Measurements from ENCODE around the gene JMJD1C.
A peak's percentile ranks its signal among the peaks of the same experiment; 100 is the strongest.
"Not testable (repeated sequence)": the region's sequence is repeated elsewhere in the genome, so short reads cannot be mapped to it uniquely, and the experiment has no call there.

The JMJD1C gene

DNA sequence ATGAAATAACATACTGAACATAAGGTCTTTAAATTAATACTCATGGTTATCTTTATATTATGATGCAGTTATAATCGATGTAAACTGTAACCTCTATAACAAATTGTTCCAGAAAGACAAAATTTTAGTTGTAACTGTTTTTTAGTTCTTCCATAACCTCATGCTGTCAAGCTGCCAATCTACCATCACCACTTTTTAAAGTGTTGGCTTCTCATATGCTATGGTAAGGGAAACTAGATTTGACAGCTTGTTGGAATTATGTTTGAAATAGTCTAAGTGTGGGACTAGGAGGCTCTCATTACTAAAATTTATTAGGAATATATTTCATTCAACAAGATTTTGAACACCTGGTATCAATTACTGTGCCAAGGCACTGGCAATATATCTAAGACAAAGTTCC, 227.3 kb downstream of the JMJD1C start:
- TF ChIP-seq, protein P1, sequence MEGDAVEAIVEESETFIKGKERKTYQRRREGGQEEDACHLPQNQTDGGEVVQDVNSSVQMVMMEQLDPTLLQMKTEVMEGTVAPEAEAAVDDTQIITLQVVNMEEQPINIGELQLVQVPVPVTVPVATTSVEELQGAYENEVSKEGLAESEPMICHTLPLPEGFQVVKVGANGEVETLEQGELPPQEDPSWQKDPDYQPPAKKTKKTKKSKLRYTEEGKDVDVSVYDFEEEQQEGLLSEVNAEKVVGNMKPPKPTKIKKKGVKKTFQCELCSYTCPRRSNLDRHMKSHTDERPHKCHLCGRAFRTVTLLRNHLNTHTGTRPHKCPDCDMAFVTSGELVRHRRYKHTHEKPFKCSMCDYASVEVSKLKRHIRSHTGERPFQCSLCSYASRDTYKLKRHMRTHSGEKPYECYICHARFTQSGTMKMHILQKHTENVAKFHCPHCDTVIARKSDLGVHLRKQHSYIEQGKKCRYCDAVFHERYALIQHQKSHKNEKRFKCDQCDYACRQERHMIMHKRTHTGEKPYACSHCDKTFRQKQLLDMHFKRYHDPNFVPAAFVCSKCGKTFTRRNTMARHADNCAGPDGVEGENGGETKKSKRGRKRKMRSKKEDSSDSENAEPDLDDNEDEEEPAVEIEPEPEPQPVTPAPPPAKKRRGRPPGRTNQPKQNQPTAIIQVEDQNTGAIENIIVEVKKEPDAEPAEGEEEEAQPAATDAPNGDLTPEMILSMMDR (IDR thresholded peaks at IDR 0.05; ENCODE audit: borderline replicate concordance, control extremely low read depth, extremely low read depth, insufficient read depth, missing control alignments): no peak
- DNase-seq (ENCODE audit: low spot score): no peak
- in situ Hi-C loops (cut with MboI; ENCODE audit: low sequenced_read_pairs, unreplicated experiment): no loop called here

DNA sequence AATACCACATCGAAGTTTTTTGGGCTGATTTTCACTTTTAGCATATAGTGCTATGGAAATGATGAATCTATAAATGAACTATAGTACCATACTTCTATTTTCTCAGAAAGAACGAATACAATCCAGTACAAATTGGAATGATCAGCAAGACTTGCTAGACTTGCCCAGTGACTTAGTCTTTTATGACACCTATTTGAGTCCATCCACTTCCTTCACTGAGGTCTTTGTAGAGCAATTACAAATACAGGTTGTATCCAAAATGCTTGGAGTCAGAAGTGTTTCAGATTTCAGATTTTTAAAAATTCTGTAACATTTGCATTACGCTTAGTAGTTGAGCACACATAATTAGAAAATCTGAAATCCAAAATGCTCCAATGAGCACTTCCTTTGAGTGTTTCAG, 228.4 kb downstream of the JMJD1C start:
- no peak for DNase-seq (ENCODE audit: low spot score)
- TF ChIP-seq, protein P1 (IDR thresholded peaks at IDR 0.05; ENCODE audit: borderline replicate concordance, control extremely low read depth, extremely low read depth, insufficient read depth, missing control alignments): no peak
- in situ Hi-C loops (cut with MboI; ENCODE audit: low sequenced_read_pairs, unreplicated experiment): no loop called here

DNA sequence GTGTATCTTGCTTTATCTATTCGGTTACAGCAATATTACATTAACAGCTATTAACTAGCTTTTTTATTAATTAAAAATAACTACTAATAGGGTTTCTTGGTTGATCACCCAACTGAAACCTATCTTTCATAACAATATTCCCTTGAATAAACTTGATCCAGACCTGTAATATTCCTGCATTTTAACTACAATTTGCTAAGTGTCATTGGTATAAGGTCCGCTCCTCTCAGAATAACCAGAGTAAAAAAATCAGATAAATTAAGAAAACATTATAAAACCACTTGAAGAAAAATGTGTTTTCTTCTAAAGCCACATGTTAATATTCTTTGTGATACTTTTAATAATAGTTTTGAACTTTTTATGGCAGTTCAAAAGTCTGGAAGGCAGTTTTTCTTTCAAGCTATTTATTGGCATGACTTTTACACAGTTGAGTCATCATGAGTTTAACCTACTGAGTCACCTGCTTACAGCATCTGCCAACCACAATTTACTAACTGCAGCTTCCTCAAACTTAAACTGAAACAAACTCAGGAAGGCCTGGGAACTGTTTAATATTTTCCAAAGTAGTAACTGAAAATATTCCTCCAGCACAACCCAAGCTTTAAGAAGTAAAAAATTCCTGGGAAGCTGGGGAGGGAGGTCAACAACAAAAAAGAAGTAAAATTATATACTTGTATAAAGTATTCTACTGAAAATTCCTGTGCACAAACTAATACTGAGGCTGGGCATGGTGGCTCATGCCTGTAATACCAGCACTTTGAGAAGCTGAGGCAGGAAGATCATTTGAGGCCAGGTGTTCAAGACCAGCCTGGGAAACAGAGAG, 229.5 kb downstream of the JMJD1C start:
- in situ Hi-C loops (cut with MboI; ENCODE audit: low sequenced_read_pairs, unreplicated experiment): no loop called here
- TF ChIP-seq, protein P1 (IDR thresholded peaks at IDR 0.05; ENCODE audit: borderline replicate concordance, control extremely low read depth, extremely low read depth, insufficient read depth, missing control alignments): no peak
- DNase-seq (ENCODE audit: low spot score): peak; percentile 47

DNA sequence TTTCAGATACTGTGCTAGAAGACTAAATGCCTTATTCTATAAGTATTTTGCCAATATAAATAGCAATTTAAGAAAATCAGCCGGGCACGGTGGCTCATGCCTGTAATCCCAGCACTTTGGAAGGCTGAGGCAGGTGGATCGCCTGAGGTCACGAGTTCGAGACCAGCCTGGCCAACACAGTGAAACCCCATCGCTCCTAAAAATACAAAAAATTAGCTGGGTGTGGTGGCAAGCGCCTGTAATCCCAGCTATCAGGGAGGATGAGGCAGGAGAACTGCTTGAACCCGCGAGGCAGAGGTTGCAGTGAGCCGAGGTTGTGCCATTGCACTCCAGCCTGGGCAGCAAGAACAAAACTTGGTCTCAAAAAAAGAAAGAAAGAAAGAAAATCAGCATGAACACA, 230.6 kb downstream of the JMJD1C start:
- in situ Hi-C loops (cut with MboI; ENCODE audit: low sequenced_read_pairs, unreplicated experiment): not testable (repeated sequence)

DNA sequence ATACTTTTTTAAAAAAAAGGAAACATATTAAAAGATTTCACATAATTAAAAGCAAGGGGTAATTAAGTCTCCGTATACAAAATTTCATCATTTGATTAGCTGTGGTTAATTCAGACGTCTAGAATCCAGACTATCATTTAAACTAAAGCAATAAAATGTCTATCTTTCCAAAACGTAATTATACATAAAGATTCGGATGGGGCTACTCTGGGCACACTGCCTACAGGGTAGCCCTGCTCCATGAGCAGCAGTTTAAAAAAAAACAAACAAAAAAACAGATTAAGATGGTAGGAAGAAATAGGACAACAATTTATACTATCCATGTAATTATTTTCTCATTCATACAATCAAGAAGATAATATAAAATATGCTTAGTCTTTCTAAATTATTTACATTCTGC, 236.6 kb downstream of the JMJD1C start:
- TF ChIP-seq, protein P1 (IDR thresholded peaks at IDR 0.05; ENCODE audit: borderline replicate concordance, control extremely low read depth, extremely low read depth, insufficient read depth, missing control alignments): no peak
- no peak for DNase-seq (ENCODE audit: low spot score)
- in situ Hi-C loops (cut with MboI; ENCODE audit: low sequenced_read_pairs, unreplicated experiment): no loop called here

More for the DNA sequence above, 230.6 kb downstream of the JMJD1C start:
- DNase-seq (ENCODE audit: low spot score): not testable (repeated sequence)

DNA sequence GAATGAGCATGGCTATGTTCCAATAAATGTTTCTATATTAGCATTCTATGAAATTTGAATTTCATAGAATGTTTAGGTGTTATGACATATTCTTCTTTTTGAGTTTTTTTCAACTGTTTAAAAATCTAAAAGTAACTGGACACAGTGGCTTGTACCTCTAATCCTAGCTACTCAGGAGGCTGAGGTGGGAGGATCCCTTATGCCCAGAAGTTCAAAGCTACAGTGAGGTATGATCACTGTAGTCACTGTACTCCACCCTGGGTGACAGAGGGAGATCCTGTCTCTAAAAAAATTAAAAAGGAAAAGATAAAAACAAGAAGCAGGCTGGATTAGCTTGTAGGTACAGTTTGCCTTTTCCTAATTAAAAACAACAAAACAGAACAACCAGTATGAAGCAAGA, 237.5 kb downstream of the JMJD1C start:
- no peak for DNase-seq (ENCODE audit: low spot score)
- TF ChIP-seq, protein P1 (IDR thresholded peaks at IDR 0.05; ENCODE audit: borderline replicate concordance, control extremely low read depth, extremely low read depth, insufficient read depth, missing control alignments): no peak
- in situ Hi-C loops (cut with MboI; ENCODE audit: low sequenced_read_pairs, unreplicated experiment): no loop called here

DNA sequence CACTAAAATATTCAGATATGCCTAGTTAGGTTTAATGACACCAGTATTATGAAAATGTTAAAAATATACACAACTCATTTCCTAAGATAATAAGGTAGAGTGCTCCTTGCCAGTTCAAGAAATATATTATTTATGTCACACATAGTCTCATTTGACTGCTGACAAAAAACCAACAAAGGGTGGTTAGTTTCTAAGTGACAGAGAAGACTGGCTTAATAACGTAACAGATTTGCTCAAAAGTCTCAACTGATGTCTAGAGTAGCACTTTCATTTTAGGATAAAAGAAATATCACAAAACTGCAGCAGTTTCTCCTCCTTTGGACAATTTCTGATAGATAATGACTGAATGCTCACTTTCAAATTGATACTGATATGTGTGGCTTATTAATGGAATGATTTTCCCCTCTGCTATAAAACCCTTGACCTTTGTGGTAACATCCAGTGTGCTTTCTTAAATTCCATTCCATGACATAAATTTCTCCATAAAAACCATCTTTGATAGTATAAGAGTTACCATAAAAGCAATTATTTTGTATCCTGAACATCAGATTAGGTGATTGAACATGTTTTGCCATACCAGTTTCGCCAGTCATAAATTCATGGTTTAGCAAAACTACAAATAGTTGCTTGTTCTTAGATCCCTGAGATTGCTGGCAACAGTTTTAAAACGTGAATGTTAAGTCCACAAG, 238.4 kb downstream of the JMJD1C start:
- no peak for DNase-seq (ENCODE audit: low spot score)
- in situ Hi-C loops (cut with MboI; ENCODE audit: low sequenced_read_pairs, unreplicated experiment): no loop called here
- TF ChIP-seq, protein P1 (IDR thresholded peaks at IDR 0.05; ENCODE audit: borderline replicate concordance, control extremely low read depth, extremely low read depth, insufficient read depth, missing control alignments): no peak

Measured in GM13976 (cell line).